Mesenteric fat pad (tissue), 1 donor: ENCODE measurements around the gene GLDN. TPM values are rescaled to one million over a fixed set of nuclear protein-coding genes. Genes with fewer than 3 reads are reported as not detected.
"Not testable (repeated sequence)": the region's sequence is repeated elsewhere in the genome, so short reads cannot be mapped to it uniquely, and the experiment has no call there.

Experiments
- DNase-seq: peaks from one replicate; pipeline ENCODE4 v3.0.0-alpha.2; 2020; ENCODE audit warnings: low spot score
- microRNA-seq: library from miRNA; unstranded; fragments of <30 nt; microRNA quantifications from one replicate; pipeline ENCODE4 v1.2.0, GENCODE V29; 2020; ENCODE audit warnings: borderline number of aligned reads
- total RNA-seq: library from RNA; stranded (reverse); fragmentation: NEBNext Ultra II Directional; extraction: Animal tissue kit (Norgen Biotek cat#: 25700); gene quantifications from one replicate; pipeline ENCODE4 v1.2.1, GENCODE V29; 2021
- donor health status: DM: yes; HTN: yes; CAD: no.

GLDN gene
- total RNA-seq, 1 donor from 2014 or later = 194 TPM

- DNase-seq = no peak
Observed at GRCh38 chr15:51443282-51443914, 101.9 kb downstream of the GLDN start.

GRCh38 chr15:51444112-51444511 lies 102.7 kb downstream of the GLDN start:
- DNase-seq = no peak

DNA sequence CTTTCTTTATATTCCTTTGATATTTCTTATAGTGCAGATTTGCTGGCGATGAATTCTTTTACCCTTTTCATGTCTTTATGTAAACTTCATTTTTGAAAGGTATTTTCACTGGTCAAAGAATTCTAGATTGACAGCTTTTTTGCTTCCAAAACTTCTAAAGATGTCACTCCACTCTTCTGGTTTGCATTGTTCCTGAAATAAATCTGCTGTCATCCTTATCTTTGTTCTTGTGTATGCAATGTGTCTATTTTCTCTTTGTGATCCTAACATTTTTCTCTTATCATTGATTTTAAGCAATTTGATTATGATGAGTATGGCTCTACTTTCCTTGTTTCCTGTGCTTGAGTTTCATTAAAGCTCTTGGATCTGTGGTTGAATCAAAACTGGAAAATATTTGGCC lies 103.4 kb downstream of the GLDN start:
- no peak for DNase-seq

DNA sequence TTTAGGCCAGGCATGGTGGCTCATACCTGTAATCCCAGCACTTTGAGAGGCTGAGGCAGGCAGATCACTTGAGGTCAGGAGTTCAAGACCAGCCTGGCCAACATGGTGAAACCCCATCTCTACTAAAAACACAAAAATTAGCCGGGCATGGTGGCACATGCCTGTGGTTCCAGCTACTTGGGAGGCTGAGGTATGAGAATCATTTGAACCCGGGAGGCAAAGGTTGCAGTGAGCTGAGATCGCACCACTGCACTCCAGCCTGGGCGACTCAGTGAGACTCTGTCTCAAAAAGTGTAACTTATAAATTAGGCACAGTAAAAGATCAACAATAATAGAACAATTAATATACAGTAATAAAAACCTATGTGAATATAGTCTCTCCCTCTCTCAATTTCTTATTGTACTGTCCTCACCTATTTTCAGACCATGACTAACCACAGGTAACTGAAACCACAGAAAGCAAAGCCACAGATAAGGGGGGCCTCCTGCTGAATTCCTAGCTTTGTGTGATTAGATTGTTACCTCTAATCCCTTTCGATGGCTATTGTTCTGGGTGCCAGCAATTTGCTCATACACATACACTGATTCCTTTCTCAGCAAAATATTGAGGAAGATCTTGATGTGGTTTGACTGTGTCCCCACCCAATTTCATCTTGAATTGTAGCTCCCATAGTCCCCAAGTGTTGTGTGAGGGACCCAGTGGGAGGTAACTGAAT lies 104.7 kb downstream of the GLDN start:
- DNase-seq = not testable (repeated sequence)

DNA sequence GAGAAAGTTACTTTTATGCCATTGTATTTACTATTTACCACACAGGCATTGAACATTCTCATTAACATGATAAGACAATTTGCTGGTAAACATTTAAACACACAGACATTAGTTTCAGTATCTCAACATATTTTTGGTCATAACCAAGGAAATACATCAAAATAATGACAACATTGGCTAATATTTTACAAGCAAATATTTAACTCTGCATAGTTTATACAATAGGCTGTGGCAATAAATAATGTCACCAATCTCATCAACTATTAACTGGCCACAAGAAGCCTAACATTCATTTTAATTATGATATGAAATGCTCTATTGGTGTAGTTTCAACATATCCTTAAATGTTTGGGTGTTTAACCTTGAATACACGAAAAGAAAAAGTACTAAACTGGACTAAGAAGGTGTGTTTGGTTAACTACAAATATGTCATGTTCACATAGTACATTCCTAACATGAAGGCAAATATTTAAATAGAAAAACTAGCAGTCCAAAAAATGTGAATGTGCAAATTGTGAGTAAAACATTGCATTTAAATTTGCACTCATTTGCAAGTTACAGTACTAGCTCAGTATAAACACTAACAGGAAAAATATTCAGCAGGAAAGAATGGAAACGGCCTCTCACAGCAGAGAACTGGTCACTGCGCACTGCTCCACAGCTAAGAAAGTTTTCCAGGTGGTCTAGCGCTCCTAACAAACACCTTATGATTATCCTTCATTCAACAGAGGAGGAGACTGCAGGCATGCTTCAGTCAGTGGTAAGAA lies 106.6 kb downstream of the GLDN start:
- DNase-seq = no peak

- no peak for DNase-seq
Observed at GRCh38 chr15:51448622-51449399, 107.4 kb downstream of the GLDN start.

- no peak for DNase-seq
Observed at GRCh38 chr15:51450001-51450400, 108.5 kb downstream of the GLDN start.

Small RNAs within 50 kb of the gene (microRNA-seq; reads per million reads assigned to microRNA genes)
- gene MIR7973-1 = not detected
- gene MIR7973-2 = not detected

Other genes starting within 250 kb of the GLDN start
- 7.4 TPM for gene TNFAIP8L3, start 246.7 kb upstream of the GLDN start, total RNA-seq
- 8.0 TPM for gene CYP19A1, start 3.1 kb upstream of the GLDN start, total RNA-seq